Chondrocyte (in vitro differentiated cells): ENCODE results near the gene USP35. TPM values are rescaled to one million over a fixed set of nuclear protein-coding genes. Genes with fewer than 3 reads are reported as not detected.

ENCODE experiments used
- DNase-seq: peaks from one replicate; pipeline ENCODE4 v3.0.0; 2021; ENCODE audit warnings: mixed read lengths, low spot score
- H3K27ac Mint-ChIP-seq: one replicate; pipeline ENCODE4 v1.8.0; 2021; ENCODE audit warnings: mild to moderate bottlenecking, moderate library complexity, mixed read lengths; ENCODE audit not compliant: unreplicated experiment
- H3K27me3 Mint-ChIP-seq: 2 replicates; pipeline ENCODE4 v1.8.0; 2021; ENCODE audit warnings: low read depth, mixed read lengths
- H3K36me3 Mint-ChIP-seq: 2 replicates; pipeline ENCODE4 v1.8.0; 2021; ENCODE audit warnings: low read depth, mixed read lengths
- H3K4me1 Mint-ChIP-seq: 2 replicates; pipeline ENCODE4 v1.8.0; 2021; ENCODE audit warnings: low read depth, mild to moderate bottlenecking, mixed read lengths
- H3K4me3 Mint-ChIP-seq: one replicate; pipeline ENCODE4 v1.8.0; 2021; ENCODE audit warnings: mild to moderate bottlenecking, moderate library complexity, mixed read lengths; ENCODE audit not compliant: unreplicated experiment
- H3K9me3 Mint-ChIP-seq: 2 replicates; pipeline ENCODE4 v1.8.0; 2021; ENCODE audit warnings: low read depth, mixed read lengths
- CTCF ChIP-seq: fragments of 200-600 bp; sonication (generic); IDR thresholded peaks from 2 replicates; pipeline ENCODE4 v1.5.0; 2021; ENCODE audit warnings: antibody characterized with exemption, mild to moderate bottlenecking, moderate library complexity
- total RNA-seq: library from RNA; stranded (reverse); gene quantifications from 3 replicates; pipeline ENCODE4 v1.2.1, GENCODE V29; 2021

The USP35 gene
- total RNA-seq, 1 donor from 2014 or later = 14.0 TPM

GRCh38 chr11:78262691-78263090 is 74.0 kb downstream of the USP35 start:
- Mint-ChIP-seq H3K27me3 (no peaks in the 10 kb centered on the region), H3K27ac (no peak overlapping the region), H3K4me3 (no peak overlapping the region), H3K4me1 (peaks cover 4% of the 10 kb centered on the region), H3K36me3 (no peaks in the 10 kb centered on the region), H3K9me3 (no peaks in the 10 kb centered on the region)
- TF ChIP-seq CTCF = no peak
- DNase-seq = no peak

Other genes starting within 250 kb of the USP35 start
- 26.9 to 34.1 TPM (median 27.8 TPM) in 3 replicates for gene INTS4, start 194.3 kb upstream of the USP35 start, total RNA-seq
- gene KCTD14, start 165.6 kb upstream of the USP35 start, total RNA-seq = 0.36 to 0.48 TPM (median 0.47 TPM) in 3 replicates
- not detected in 3 replicates for gene THRSP, start 125.1 kb upstream of the USP35 start, total RNA-seq
- 172 to 185 TPM (median 175 TPM) in 3 replicates for gene NDUFC2, start 109.1 kb upstream of the USP35 start, total RNA-seq
- 28.7 to 48.5 TPM (median 30.1 TPM) in 3 replicates for gene ALG8, start 49.3 kb upstream of the USP35 start, total RNA-seq
- 12.6 to 15.2 TPM (median 14.7 TPM) in 3 replicates for gene KCTD21, start 293 bp upstream of the USP35 start, total RNA-seq
- gene GAB2, start 228.9 kb downstream of the USP35 start, total RNA-seq = 10.9 to 12.3 TPM (median 12.2 TPM) in 3 replicates